GM12873 (cell line): ENCODE data around the gene PLEKHN1.

ENCODE experiments used
- CTCF ChIP-seq: IDR thresholded peaks from 2 replicates; pipeline ENCODE4 v1.5.1; 2012; ENCODE audit warnings: low read depth, mild to moderate bottlenecking, moderate library complexity, low read length, control low read depth; ENCODE audit not compliant: insufficient read depth; ENCODE audit errors: missing control alignments

Gene PLEKHN1

GRCh38 chr1:953524-954320, 12.6 kb upstream of the PLEKHN1 start:
- no peak for TF ChIP-seq CTCF

GRCh38 chr1:954927-955326, 11.4 kb upstream of the PLEKHN1 start:
- no peak for TF ChIP-seq CTCF

GRCh38 chr1:955474-955873, 10.8 kb upstream of the PLEKHN1 start:
- TF ChIP-seq CTCF: no peak

- no peak for TF ChIP-seq CTCF
Observed at GRCh38 chr1:956636-957035, 9.6 kb upstream of the PLEKHN1 start.

- TF ChIP-seq CTCF: no peak
Observed at GRCh38 chr1:958823-959730, 7.2 kb upstream of the PLEKHN1 start, which contains the start of gene NOC2L. Gene NOC2L, minus strand, starts transcription at chr1:959256. Its CDS starts 16 bp downstream, at chr1:959240.

GRCh38 chr1:959731-960362, 6.4 kb upstream of the PLEKHN1 start:
- no peak for TF ChIP-seq CTCF
